K562 (cell line): ENCODE results near the gene HEY2. TPM values are rescaled to one million over a fixed set of nuclear protein-coding genes. Genes with fewer than 3 reads are reported as not detected.

Experiments
- CTBP1 ChIP-seq: fragments of 450-650 bp; IDR thresholded peaks from 2 replicates; pipeline ENCODE4 v1.6.1; 2016; ENCODE audit warnings: borderline replicate concordance
- CUX1 ChIP-seq: fragments of 200-800 bp; sonication (Bioruptor generic); IDR thresholded peaks from 2 replicates; pipeline ENCODE4 v1.6.1; 2016; ENCODE audit warnings: missing genetic modification characterization, missing compliant biosample characterization
- FOXJ3 ChIP-seq: sonication (generic); formaldehyde crosslinking; IDR thresholded peaks from 2 replicates; pipeline ENCODE4 v1.4.0; 2020; ENCODE audit warnings: mild to moderate bottlenecking, missing genetic modification reagents
- GTF2E2 ChIP-seq: fragments of 200-800 bp; sonication (Bioruptor generic); IDR thresholded peaks from 2 replicates; pipeline ENCODE4 v1.6.1; 2016; ENCODE audit warnings: missing genetic modification characterization, missing compliant biosample characterization
- HBP1 ChIP-seq: fragments of 450-650 bp; formaldehyde crosslinking; IDR thresholded peaks from 2 replicates; pipeline ENCODE4 v1.4.0; 2022; ENCODE audit warnings: missing genetic modification characterization
- HMG20A ChIP-seq: fragments of 450-650 bp; formaldehyde crosslinking; conservative IDR thresholded peaks from 2 replicates; pipeline ENCODE4 v1.4.0; 2020; ENCODE audit warnings: mild to moderate bottlenecking, mixed read lengths
- LCOR ChIP-seq: sonication (generic); formaldehyde crosslinking; IDR thresholded peaks from 2 replicates; pipeline ENCODE4 v1.8.0; 2022; ENCODE audit warnings: mild to moderate bottlenecking, missing genetic modification reagents
- MAZ ChIP-seq, 2 experiments: fragments of 450-650 bp in 1 of 2; sonication (generic) in 1 of 2; formaldehyde crosslinking; IDR thresholded peaks in 1 of 2; conservative IDR thresholded peaks in 1 of 2; 2 replicates each; pipeline versions ENCODE4 v1.4.0 to v1.5.0; 2020; ENCODE audit warnings: mild to moderate bottlenecking in 1 of 2, missing genetic modification reagents in 1 of 2
- MCM2 ChIP-seq: fragments of 450-650 bp; IDR thresholded peaks from 2 replicates; pipeline ENCODE4 v1.6.1; 2017; ENCODE audit warnings: low read depth, mild to moderate bottlenecking
- NEUROD1 ChIP-seq: fragments of 150-350 bp; IDR thresholded peaks from 2 replicates; pipeline ENCODE4 v1.6.1; 2014; ENCODE audit warnings: borderline replicate concordance, low read length, low read depth; ENCODE audit not compliant: partially characterized antibody
- SIX5 ChIP-seq, 2 experiments: IDR thresholded peaks; 2 replicates each; pipeline ENCODE4 v1.6.1; 2011; ENCODE audit warnings: low read length in 2 of 2, borderline replicate concordance in 1 of 2, low read depth in 1 of 2, mild to moderate bottlenecking in 1 of 2, moderate library complexity in 1 of 2; ENCODE audit not compliant: insufficient read depth in 1 of 2
- SMARCA4 ChIP-seq: fragments of 450-650 bp; IDR thresholded peaks from 2 replicates; pipeline ENCODE4 v1.6.1; 2016
- SMARCA5 ChIP-seq: fragments of 450-650 bp; IDR thresholded peaks from 2 replicates; pipeline ENCODE4 v1.6.1; 2016
- SPI1 ChIP-seq: IDR thresholded peaks from 2 replicates; pipeline ENCODE4 v1.6.1; 2011; ENCODE audit warnings: low read depth, low read length, control low read depth, borderline replicate concordance
- ZNF134 ChIP-seq: fragments of 250-450 bp; sonication (Bioruptor Pico); conservative IDR thresholded peaks from 2 replicates; pipeline ENCODE4 v1.4.0; 2020
- ZNF41 ChIP-seq: fragments of 250-450 bp; sonication (Bioruptor Pico); conservative IDR thresholded peaks from 2 replicates; pipeline ENCODE4 v1.4.0; 2020; ENCODE audit warnings: mild to moderate bottlenecking
- ZNF79 ChIP-seq: fragments of 250-450 bp; sonication (Bioruptor Pico); IDR thresholded peaks from 2 replicates; pipeline ENCODE4 v1.4.0; 2020; ENCODE audit warnings: low read depth, mild to moderate bottlenecking, moderate library complexity
- polyA plus RNA-seq, 8 experiments: library from polyadenylated mRNA; depleted of rRNA in 4 of 8; stranded (reverse) in 5 of 8; unstranded in 3 of 8; fragments of >200 nt; fragmentation: Nextera tagmentation in 2 of 8; fragmentation: Illumina TruSeq in 1 of 8; extraction: Ambion mirVana in 2 of 8; extraction: Trizol in 1 of 8; gene quantifications; 2 replicates each; pipeline versions ENCODE4 v1.2.1 to v1.2.3, GENCODE V29; 2011 to 2014; ENCODE audit warnings: inconsistent platforms in 1 of 8, missing spikeins in 1 of 8
- total RNA-seq, 7 experiments: library from RNA; depleted of rRNA in 6 of 7; stranded (reverse); fragments of >200 nt in 6 of 7; fragmentation: Illumina TruSeq in 2 of 7; extraction: Trizol in 2 of 7; gene quantifications; 2 replicates each; pipeline versions ENCODE4 v1.2.1 to v1.2.3, GENCODE V29; 2011 to 2021; ENCODE audit warnings: low replicate concordance in 1 of 7
- TF ChIP-seq, protein P1 (sequence below): fragments of 250-450 bp; sonication (Bioruptor Pico); IDR thresholded peaks from 2 replicates; pipeline ENCODE4 v1.5.0; 2021; ENCODE audit warnings: mild to moderate bottlenecking, borderline replicate concordance

Gene HEY2
- total and polyA plus RNA-seq, 9 of the 15 experiments (the other 6 are each of a cell fraction or from before 2014, with no cell fraction given): 0.03 to 0.07 (median 0.06) TPM; not detected in 5

DNA sequence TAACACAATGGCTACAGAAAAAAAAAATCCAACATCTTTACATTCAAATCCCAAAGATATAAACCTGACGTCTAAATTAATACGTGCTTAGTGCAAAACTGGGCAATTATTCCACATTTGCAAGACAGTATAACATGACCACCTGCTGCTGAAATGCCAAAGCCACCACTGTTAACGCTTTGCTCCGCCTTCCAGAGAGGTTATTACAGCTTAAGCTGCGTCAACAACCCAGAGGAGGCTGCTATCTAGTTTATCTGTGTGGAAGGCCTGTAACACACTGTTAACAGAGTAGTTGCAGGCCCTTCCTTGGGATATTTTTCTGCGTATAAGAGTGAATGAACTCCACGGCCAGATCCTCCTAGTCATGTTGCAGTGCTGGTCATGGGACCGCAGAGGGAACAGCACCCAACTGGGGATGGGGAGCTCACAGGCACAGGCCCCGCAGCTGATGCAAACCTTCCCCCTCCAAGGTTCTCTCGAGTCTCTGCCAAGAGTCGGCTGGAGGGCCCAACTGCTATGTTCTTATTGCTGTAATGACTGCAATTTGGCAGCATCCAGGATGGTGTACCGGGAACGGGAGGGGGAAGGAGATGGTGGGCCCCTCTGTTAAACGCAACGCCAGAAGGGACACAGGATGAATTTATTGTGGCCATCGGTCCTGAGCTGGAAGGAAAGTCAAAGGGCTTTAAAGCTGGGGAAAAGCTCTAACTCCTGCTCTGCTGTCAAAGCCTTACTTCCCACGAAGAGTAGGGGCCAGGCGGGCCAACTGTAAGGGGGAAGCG lies 40.3 kb downstream of the HEY2 start (continued):
- TF ChIP-seq, protein P1, sequence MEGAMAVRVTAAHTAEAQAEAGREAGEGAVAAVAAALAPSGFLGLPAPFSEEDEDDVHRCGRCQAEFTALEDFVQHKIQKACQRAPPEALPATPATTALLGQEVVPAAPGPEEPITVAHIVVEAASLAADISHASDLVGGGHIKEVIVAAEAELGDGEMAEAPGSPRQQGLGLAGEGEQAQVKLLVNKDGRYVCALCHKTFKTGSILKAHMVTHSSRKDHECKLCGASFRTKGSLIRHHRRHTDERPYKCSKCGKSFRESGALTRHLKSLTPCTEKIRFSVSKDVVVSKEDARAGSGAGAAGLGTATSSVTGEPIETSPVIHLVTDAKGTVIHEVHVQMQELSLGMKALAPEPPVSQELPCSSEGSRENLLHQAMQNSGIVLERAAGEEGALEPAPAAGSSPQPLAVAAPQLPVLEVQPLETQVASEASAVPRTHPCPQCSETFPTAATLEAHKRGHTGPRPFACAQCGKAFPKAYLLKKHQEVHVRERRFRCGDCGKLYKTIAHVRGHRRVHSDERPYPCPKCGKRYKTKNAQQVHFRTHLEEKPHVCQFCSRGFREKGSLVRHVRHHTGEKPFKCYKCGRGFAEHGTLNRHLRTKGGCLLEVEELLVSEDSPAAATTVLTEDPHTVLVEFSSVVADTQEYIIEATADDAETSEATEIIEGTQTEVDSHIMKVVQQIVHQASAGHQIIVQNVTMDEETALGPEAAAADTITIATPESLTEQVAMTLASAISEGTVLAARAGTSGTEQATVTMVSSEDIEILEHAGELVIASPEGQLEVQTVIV (CRISPR knock-in tag): 0 out of 2 replicates have a peak, but pooled peaks have one; percentile 40
- TF ChIP-seq CTBP1: no peak
- peak; percentile 10 to 39; a peak in 2 of 4 replicates for TF ChIP-seq MAZ (CRISPR knock-in tag; conservative IDR thresholded peaks at IDR 0.05 in 1 of 2, IDR thresholded peaks at IDR 0.05 in 1 of 2)
- peak; percentile 82 for TF ChIP-seq SMARCA4
- no peak for TF ChIP-seq MCM2
- no peak for TF ChIP-seq FOXJ3
- peak; percentile 39; the same call in 1 of the 2 replicates for TF ChIP-seq CUX1 (CRISPR knock-in tag)
- TF ChIP-seq ZNF79 (CRISPR knock-in tag): 0 out of 2 replicates have a peak, but pooled peaks have one; percentile 51
- peak; percentile 81 for TF ChIP-seq GTF2E2 (tag)
- TF ChIP-seq SMARCA5: no peak
- TF ChIP-seq LCOR (CRISPR knock-in tag): peak; percentile 50; the same call in 1 of the 2 replicates
- TF ChIP-seq SIX5 (IDR thresholded peaks at IDR 0.05; ENCODE audit: borderline replicate concordance in 1 of 2, insufficient read depth in 1 of 2, low read depth in 1 of 2, low read length in 2 of 2): no peak
- no peak for TF ChIP-seq HBP1 (CRISPR knock-in tag)
- peak; percentile 24 for TF ChIP-seq NEUROD1
- TF ChIP-seq ZNF41: no peak
- no peak for TF ChIP-seq SPI1
- TF ChIP-seq HMG20A (CRISPR knock-in tag): no peak
- TF ChIP-seq ZNF134 (CRISPR knock-in tag): no peak
